DMS79 (cell line): Measurements from ENCODE around the gene CES5A.
"Not testable (repeated sequence)": the region's sequence is repeated elsewhere in the genome, so short reads cannot be mapped to it uniquely, and the experiment has no call there.

Source experiments
- DNase-seq: peaks from one replicate; lab custom pipeline; 2025; lab: John Stamatoyannopoulos, UW

Gene CES5A

GRCh38 chr16:55873122-55873521 lies 2.1 kb downstream of the CES5A start:
- no peak for DNase-seq

GRCh38 chr16:55872130-55872529 lies 3.0 kb downstream of the CES5A start:
- DNase-seq: no peak

- DNase-seq: no peak
These were observed 3.6 kb downstream of the CES5A start for GRCh38 chr16:55871411-55872038.

GRCh38 chr16:55868980-55869379 lies 6.2 kb downstream of the CES5A start:
- DNase-seq: no peak

GRCh38 chr16:55868137-55868536 lies 7.0 kb downstream of the CES5A start:
- no peak for DNase-seq

GRCh38 chr16:55861288-55861687 lies 13.9 kb downstream of the CES5A start:
- DNase-seq: no peak

- not testable (repeated sequence) for DNase-seq
These were observed 17.5 kb downstream of the CES5A start for GRCh38 chr16:55857650-55858049.

- no peak for DNase-seq
These were observed 18.2 kb downstream of the CES5A start for GRCh38 chr16:55856950-55857349.

- DNase-seq: no peak
These were observed 22.1 kb downstream of the CES5A start for GRCh38 chr16:55853114-55853513.

- DNase-seq: no peak
These were observed 25.6 kb downstream of the CES5A start for GRCh38 chr16:55849536-55849935.

- no peak for DNase-seq
These were observed 28.4 kb downstream of the CES5A start for GRCh38 chr16:55846598-55847346.

GRCh38 chr16:55843105-55843395 lies 32.1 kb downstream of the CES5A start:
- DNase-seq: no peak

- peak; percentile 3 for DNase-seq
These were observed 32.6 kb downstream of the CES5A start for GRCh38 chr16:55842369-55843104.

- DNase-seq: no peak
These were observed 36.1 kb downstream of the CES5A start for GRCh38 chr16:55839115-55839514.

- no peak for DNase-seq
These were observed 39.0 kb downstream of the CES5A start for GRCh38 chr16:55836158-55836611.

- no peak for DNase-seq
These were observed 39.6 kb downstream of the CES5A start for GRCh38 chr16:55835581-55835980.

- DNase-seq: not testable (repeated sequence)
These were observed 40.0 kb downstream of the CES5A start for GRCh38 chr16:55835173-55835572.

GRCh38 chr16:55834049-55834448 lies 41.1 kb downstream of the CES5A start:
- DNase-seq: no peak

- no peak for DNase-seq
These were observed 42.1 kb downstream of the CES5A start, which contains the start of gene CES1 for GRCh38 chr16:55832773-55833691. TSS of gene CES1 (minus strand) at chr16:55833096. CDS start at chr16:55833055, 41 bp downstream.

- DNase-seq: no peak
These were observed 42.8 kb downstream of the CES5A start for GRCh38 chr16:55832425-55832772.

- DNase-seq: no peak
These were observed 44.4 kb downstream of the CES5A start for GRCh38 chr16:55830658-55831294.
